ENCODE data around the gene ADIPOR2.

- TF ChIP-seq CTCF (IDR thresholded peaks at IDR 0.05), result no peak
- no peak for TF ChIP-seq POLR2A (IDR thresholded peaks at IDR 0.05)
Measured at GRCh38 chr12:1695886-1696670, 5.2 kb downstream of the ADIPOR2 start.

All from testis (tissue), 2 donors.